ENCODE measurements around the gene URAD. TPM values are rescaled to one million over a fixed set of nuclear protein-coding genes. Genes with fewer than 3 reads are reported as not detected.

Gene URAD
- total RNA-seq, 1 donor from 2014 or later: not detected

GRCh38 chr13:28022848-28023518 lies 34.5 kb upstream of the URAD start:
- DNase-seq (ENCODE audit: extremely low spot score, unreplicated experiment): no peak
- Mint-ChIP-seq H3K9me3 (ENCODE audit: unreplicated experiment) (no peaks in the 10 kb centered on the region), H3K27me3 (ENCODE audit: unreplicated experiment) (peaks cover 2% of the 10 kb centered on the region), H3K27ac (ENCODE audit: unreplicated experiment) (peak overlapping the region; percentile 33), H3K36me3 (ENCODE audit: unreplicated experiment) (no peaks in the 10 kb centered on the region), H3K4me3 (ENCODE audit: unreplicated experiment) (no peak overlapping the region), H3K4me1 (ENCODE audit: unreplicated experiment) (peaks cover 14% of the 10 kb centered on the region)
- no peak for TF ChIP-seq CTCF (IDR thresholded peaks at IDR 0.05)

GRCh38 chr13:28014301-28014700 lies 25.8 kb upstream of the URAD start:
- TF ChIP-seq CTCF (IDR thresholded peaks at IDR 0.05): no peak
- H3K4me1 Mint-ChIP-seq (ENCODE audit: unreplicated experiment): no peaks in the 10 kb centered on the region
- no peak overlapping the region for H3K4me3 Mint-ChIP-seq (ENCODE audit: unreplicated experiment)
- no peaks in the 10 kb centered on the region for H3K36me3 Mint-ChIP-seq (ENCODE audit: unreplicated experiment)
- no peaks in the 10 kb centered on the region for H3K9me3 Mint-ChIP-seq (ENCODE audit: unreplicated experiment)
- DNase-seq (ENCODE audit: extremely low spot score, unreplicated experiment): no peak
- H3K27me3 Mint-ChIP-seq (ENCODE audit: unreplicated experiment): peaks cover 21% of the 10 kb centered on the region
- no peak overlapping the region for H3K27ac Mint-ChIP-seq (ENCODE audit: unreplicated experiment)

GRCh38 chr13:28013482-28013881 lies 25.0 kb upstream of the URAD start:
- Mint-ChIP-seq H3K4me3 (ENCODE audit: unreplicated experiment) (no peak overlapping the region), H3K4me1 (ENCODE audit: unreplicated experiment) (no peaks in the 10 kb centered on the region), H3K9me3 (ENCODE audit: unreplicated experiment) (no peaks in the 10 kb centered on the region), H3K27ac (ENCODE audit: unreplicated experiment) (no peak overlapping the region), H3K27me3 (ENCODE audit: unreplicated experiment) (peaks cover 24% of the 10 kb centered on the region), H3K36me3 (ENCODE audit: unreplicated experiment) (no peaks in the 10 kb centered on the region)
- TF ChIP-seq CTCF (IDR thresholded peaks at IDR 0.05): no peak
- no peak for DNase-seq (ENCODE audit: extremely low spot score, unreplicated experiment)

GRCh38 chr13:28012896-28013295 lies 24.4 kb upstream of the URAD start:
- no peak overlapping the region for H3K27ac Mint-ChIP-seq (ENCODE audit: unreplicated experiment)
- H3K4me1 Mint-ChIP-seq (ENCODE audit: unreplicated experiment): no peaks in the 10 kb centered on the region
- H3K9me3 Mint-ChIP-seq (ENCODE audit: unreplicated experiment): no peaks in the 10 kb centered on the region
- no peak overlapping the region for H3K4me3 Mint-ChIP-seq (ENCODE audit: unreplicated experiment)
- no peak for TF ChIP-seq CTCF (IDR thresholded peaks at IDR 0.05)
- peaks cover 25% of the 10 kb centered on the region for H3K27me3 Mint-ChIP-seq (ENCODE audit: unreplicated experiment)
- no peak for DNase-seq (ENCODE audit: extremely low spot score, unreplicated experiment)
- no peaks in the 10 kb centered on the region for H3K36me3 Mint-ChIP-seq (ENCODE audit: unreplicated experiment)

GRCh38 chr13:28012383-28012782 lies 23.9 kb upstream of the URAD start:
- Mint-ChIP-seq H3K36me3 (ENCODE audit: unreplicated experiment) (no peaks in the 10 kb centered on the region), H3K27me3 (ENCODE audit: unreplicated experiment) (peaks cover 27% of the 10 kb centered on the region), H3K27ac (ENCODE audit: unreplicated experiment) (no peak overlapping the region), H3K4me3 (ENCODE audit: unreplicated experiment) (no peak overlapping the region), H3K4me1 (ENCODE audit: unreplicated experiment) (no peaks in the 10 kb centered on the region), H3K9me3 (ENCODE audit: unreplicated experiment) (no peaks in the 10 kb centered on the region)
- no peak for TF ChIP-seq CTCF (IDR thresholded peaks at IDR 0.05)
- no peak for DNase-seq (ENCODE audit: extremely low spot score, unreplicated experiment)

Data from osteocyte (in vitro differentiated cells).